ENCODE measurements around the gene LTF.
"Not testable (repeated sequence)": the region's sequence is repeated elsewhere in the genome, so short reads cannot be mapped to it uniquely, and the experiment has no call there.

LTF gene

DNA sequence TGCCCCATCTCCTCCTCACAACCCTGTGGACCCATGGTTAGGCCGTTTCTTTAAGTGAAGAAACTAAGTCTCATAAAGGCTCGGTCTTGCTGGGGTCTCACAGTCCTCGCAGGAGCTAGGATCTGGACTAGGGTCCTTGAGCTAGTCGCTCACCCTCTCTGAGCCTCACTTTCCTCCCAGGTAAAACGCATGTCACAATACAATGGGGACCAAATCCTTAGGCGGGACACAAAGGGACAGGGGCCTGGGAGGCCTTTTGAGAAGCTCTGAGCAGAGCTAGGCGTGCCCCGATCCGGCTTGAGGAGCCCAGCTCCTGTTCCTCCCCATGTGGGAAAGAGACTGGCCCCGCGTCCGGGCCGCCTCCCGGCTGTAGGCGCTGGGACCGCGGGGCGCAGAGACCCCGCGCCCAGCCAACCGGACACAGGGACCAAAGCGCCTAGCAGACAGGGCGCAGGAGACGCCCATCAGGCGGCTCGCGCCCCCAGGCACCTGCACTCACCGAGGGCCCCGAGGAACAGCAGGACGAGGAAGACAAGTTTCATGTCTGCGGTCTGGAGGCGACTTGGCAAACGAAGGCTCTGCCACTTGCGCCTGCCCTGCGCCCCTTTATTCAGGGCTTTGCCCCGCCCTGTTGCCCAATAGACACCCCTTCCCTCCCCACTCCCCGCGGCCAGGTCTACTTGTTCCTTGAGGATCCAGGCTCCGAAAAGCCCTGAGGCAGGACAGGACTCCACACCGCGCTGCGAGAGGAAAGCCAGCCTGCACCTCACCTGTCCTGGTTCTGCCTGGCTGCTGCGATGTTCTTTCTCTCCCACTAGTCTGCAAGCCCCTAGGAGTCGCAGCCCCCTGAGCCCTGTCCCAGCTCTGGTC, at the start of gene LTF:
Gene LTF, minus strand, starts transcription at position 580 of the 870 bp plus-strand sequence. Its CDS starts 38 bp downstream, at position 542.
- DNase-seq = no peak
- intact Hi-C loops (cut with DNase I) = no loop called here

DNA sequence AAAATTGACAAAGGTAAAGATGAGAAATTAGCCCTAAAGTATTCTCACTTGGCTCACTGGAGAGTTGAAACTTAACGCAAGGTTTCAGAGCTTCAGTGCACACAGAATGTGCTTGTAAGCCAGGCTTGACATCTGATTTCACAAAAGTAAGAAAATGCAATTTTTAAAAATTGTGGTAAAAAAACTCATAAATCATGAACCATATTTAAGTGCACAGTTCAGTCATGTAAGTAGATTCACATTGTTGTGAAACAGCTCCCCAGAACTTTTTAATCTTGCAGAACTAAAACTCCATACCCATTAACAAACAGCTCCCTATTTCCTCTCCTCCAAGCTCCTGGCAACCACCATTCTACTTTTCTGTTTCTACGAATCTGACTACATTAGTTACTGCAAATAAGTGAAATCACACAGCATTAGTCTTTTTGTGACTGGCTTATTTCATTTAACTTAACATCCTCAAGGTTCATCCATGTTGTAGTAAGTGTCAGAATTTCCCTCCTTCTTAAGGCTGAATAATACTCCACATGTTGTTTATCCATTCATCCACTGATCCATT, 47.6 kb upstream of the LTF start:
- intact Hi-C loops (cut with DNase I) = no loop called here
- DNase-seq = no peak

DNA sequence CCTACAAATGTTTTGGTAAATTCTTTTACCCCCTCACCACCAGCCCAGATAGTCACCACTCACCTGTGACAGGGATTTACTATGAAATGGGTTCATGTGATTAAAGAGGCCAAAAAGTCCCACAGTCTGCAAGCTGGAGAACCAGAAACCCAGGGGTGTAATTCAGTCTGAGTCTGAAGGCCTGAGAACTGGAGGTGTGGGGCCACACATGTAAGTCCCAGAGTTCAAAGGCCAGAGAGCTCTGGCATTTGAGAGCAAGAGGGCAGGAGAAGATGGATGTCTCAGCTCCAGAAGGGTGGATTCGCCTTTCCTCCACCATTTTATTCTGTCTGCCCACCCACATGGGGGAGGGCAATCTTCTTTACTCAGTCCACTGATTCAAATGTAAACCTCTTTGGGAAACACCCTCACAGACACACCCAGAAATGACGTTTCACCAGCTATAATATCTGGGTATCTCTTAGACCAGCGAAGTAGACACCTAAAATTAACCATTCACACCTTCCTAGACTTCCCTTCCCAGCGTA, 45.0 kb upstream of the LTF start:
- no peak for DNase-seq
- intact Hi-C loops (cut with DNase I) = no loop called here

DNA sequence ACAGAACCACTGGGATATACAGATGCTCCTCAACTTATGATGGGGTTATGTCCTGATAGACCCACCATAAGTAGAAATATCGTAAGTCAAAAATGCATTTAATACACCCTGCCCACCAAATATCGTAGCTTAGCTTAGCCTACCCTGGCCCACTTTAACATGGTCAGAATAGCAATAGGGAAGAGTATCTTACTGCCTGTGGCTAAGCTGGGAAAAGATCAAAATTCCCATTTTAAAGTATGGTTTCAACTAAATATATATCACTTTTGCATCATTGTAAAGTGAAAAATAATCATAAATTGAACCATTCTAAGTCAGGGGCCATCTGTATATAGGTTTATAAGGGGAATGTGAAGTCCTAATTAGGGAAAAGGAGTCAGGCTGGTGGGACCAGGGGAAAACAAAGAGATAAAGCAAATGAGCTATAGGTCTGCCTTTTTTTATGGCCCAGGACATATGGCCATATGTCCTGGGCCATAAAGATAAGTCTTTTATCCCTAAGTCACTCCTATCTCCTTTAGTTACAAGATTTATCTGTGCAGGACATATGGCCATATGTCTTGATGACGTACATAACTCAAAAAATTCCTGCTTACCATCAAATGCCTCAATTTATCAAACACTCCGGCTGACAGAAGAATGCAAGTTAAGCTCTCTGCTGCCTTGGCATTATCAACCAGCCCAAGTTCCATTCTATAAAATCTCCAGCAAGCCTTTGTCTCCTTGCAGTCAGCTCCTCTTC, 44.3 kb upstream of the LTF start:
- DNase-seq = no peak
- intact Hi-C loops (cut with DNase I) = no loop called here

DNA sequence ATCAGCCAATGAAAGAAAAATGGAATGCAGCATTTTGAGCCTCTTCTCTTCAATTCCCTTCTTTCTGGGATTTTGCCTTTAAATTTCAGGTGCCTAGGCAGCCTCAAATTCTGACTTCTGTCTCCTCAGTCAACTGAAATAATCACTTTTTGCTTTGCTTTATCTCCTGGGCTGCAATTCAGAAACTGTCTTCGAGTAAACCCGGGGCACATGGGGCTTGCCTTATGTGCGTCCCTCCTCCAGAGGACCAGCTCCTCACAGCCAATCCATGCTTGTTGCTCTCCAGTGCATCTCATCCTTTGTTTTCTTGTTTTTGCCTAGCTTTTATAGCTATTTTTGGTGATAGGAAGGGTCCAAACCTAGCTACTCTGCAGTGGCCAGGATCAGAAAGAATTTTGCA, 41.8 kb upstream of the LTF start:
- no peak for DNase-seq
- intact Hi-C loops (cut with DNase I) = no loop called here

DNA sequence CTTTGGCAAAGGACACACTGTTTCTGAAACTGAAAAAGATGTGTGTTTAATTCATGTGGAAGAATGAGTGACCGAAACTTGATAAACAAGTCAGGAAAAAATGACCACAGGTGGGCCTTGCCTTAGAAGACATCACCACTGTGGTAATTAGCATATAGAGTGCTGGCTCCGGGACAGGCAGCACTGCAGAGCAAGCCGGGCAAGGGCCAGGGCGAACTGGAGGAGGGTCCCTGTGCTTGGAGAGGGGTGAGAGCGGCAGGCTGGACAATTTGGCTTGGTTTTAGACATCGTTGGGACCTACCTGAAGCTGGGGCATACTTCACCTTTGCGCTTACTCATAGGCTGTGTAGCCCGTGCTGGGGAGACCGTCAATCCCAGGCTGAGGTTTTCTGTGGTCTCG, 41.2 kb upstream of the LTF start:
- intact Hi-C loops (cut with DNase I) = no loop called here
- no peak for DNase-seq

DNA sequence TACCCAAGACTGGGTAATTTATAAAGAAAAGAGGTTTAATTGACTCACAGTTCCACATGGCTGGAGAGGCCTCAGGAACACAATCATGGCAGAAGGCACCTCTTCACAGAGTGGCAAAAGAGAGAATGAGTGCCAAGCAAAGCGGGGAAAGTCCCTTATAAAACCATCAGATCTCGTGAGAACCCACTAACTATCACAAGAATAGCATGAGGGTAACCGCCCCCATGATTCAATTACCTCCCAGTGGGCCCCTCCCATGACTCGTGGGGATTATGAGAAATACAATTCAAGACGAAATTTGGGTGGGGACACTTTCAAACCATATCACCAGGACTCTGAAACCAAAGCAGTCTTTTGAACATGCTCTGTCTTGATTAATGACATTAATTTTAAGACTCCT, 40.1 kb upstream of the LTF start:
- intact Hi-C loops (cut with DNase I) = no loop called here
- DNase-seq = no peak

DNA sequence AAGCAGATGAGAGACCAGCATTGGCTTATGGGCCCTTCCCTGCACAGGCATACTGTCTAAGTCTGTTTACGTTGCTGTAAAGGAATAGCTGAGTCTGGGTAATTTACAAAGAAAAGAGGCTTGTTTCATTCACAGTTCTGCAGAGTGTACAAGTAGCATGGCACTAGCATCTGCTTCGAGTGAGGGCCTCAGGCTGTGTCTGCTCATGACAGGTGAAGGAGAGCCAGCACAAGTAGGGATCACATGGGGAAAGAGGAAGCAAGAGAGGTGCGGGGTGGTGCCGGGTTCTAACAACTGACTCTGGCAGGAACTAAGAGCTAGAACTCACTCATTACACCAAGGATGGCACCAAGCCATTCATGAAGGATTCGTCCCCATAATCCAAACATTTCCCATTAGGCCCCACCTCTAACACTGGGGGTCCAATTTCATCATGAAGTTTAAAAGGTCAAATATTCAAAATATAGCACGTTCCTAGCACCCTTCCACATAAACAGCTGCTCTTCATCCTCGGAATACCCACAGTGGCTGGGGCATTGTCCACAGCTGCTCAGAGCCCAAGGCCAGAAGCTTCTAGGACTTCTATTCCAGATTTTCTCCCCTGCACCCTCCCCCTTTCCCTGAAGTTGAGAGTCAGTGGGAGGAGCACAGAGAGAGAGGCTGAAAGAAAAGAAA, 38.6 kb upstream of the LTF start:
- intact Hi-C loops (cut with DNase I) = no loop called here
- no peak for DNase-seq

DNA sequence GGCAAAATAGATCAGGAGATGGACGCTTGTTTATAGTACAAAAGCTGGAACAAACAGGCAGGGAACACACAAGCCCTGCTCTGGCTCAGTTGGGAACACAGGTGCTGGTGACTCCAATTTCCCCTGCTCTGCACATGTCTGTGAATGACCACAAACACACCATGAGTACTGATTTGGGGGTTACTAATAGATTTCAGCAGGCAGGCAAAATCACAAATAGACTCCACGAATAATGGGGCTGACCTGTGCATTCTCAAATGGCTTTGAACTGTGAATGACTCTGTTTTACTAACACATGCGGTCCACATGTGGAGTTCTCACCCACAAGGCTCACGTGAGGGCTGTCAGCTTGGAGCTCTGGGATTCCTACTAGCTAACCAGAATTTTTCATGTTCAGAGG, 37.0 kb upstream of the LTF start:
- DNase-seq = no peak
- intact Hi-C loops (cut with DNase I) = no loop called here

DNA sequence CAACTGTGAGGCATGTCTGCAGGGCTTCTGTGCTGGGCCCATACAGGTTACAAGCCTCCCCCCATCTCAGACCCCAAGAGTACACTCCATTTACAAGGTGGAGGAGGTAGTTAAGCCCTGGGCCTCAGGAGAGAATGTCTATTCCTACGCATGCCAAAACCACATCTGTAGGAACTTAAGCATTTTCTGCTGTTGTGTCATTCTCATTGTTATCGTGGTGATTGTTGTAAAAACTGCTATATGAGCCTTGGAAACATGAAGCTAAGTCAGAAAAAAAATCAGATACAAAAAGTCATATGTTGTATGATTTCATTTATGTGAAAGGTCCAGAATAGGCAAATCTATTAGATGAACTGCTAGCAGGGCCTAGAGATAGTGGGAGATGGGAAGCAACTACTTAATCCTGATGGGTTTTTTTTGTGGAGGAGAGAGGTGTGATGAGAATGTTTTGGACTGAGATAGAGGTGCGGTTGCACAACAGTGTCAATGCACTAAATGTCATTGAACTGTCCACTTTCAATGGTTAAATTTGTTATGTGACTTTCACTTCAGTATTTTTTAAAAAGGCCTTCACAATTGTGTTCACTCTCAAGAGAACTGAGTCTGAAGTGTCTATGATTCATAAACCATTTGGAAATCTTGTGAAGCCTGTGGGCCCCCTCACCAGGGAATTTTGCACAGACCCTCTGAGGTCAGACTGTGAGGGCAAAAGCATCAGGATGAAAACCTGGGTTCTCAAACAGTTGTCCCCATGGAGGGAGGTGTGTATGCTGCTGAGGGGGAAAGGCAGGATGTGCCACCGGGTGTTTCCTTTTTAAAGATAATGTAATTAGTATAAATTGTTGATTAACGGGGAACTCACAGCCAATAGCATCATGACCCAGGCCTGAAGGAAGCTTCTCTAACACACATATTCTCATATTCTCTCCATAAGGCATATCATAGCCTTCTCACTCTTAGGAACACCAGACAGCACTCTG, 36.2 kb upstream of the LTF start:
- DNase-seq = no peak
- intact Hi-C loops (cut with DNase I) = no loop called here

DNA sequence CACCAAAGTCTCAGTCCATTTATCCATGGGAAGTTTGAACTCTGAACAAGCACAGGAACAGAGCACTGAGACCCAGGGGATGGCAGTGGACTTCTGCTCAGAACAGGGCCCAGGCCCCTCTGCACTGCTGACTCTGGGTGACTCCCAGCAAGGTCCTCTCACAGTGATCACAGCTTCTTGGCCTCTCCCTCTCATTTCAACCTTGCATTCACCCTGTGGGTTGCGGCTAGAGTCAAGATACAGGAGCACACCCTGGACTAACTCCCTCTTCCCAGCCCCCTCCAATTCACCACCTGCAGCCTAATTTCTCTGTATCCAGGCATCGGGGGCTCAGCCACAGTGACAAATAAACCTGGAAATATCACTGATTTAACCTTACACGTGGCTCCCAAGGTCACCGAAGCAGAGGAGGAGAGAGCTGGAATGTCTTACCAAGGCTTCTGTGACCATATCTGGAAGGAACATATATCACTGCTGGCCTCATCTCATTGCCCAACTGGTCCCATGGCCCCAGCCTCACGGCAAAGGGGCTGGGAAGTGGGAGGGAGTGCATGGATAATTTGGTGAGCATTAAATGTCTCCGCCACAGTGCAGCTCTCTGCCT, 34.3 kb upstream of the LTF start:
- intact Hi-C loops (cut with DNase I) = no loop called here
- DNase-seq = no peak

DNA sequence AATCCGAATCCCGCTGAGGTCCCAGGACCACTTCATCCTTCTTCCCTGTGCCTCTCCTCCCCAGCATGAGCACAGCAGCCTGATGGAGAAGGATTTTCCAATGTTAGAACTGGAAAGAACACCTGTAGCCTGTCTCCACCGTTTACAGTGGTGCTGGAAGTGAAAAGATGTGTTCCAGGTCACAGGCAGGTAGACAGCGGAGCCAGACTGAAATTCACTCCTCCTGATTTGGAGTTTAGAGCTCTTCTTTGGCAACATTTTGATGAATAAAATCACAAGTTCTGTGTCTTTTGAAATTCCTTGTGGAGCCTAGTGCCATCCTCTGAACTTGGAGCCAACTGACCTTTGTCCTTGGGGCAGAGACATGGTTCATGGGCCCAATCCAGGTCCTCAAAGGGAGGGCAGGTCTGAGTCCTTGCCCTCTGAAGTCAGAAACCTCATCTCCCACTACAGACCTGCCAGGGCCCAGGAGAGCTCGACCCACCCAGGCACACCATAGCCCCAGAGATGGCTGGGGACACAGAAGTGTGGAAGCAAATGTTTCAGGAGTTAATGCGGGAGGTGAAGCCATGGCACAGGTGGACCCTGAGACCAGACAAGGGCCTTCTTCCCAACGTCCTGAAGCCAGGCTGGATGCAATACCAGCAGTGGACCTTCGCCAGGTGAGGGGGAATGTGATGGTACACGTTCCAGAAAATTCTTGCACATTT, 33.0 kb upstream of the LTF start, which contains the start of gene RTP3:
Gene RTP3, plus strand, starts transcription at position 421 of the 710 bp plus-strand sequence. Its CDS starts 87 bp downstream, at position 508.
- DNase-seq = no peak
- intact Hi-C loops (cut with DNase I) = no loop called here

DNA sequence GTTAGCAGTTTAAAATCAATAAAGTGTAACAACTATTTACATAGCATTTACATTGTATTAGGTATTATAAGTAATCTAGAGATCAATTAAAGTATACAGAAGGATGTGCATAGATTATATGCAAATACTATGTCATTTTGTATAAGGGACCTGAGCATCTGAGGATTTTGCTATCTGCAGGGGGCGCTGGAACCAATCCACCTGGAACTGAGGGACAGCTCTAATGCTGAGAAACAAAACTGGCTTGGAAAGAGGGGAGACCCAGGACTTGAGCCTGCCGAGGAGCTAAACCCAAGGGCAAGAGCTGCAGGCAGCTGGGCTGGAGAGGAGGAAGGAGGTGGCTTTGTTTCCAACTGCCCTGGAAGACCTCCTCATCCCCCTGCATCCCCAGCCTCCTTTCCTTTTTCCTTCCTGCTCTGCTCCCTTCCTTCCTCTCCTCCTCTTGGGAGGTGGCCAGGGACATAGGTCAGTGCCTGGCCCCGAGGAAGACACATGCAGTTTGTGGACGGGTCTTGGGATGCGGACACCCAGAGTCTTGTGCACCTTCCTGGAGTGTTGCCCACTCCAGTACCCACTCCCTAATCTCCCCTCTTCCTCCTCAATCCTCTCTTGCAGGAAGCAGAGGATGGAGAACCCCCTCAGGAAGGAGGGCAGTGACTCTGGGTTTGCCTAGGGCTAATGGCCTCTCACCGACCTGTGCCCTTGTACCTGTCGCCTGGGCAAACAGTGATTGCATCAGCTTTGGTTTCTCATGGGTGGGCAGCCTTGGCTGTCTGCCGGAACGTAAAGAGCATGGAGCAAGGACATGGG, 32.2 kb upstream of the LTF start:
- intact Hi-C loops (cut with DNase I) = no loop called here
- DNase-seq = no peak

DNA sequence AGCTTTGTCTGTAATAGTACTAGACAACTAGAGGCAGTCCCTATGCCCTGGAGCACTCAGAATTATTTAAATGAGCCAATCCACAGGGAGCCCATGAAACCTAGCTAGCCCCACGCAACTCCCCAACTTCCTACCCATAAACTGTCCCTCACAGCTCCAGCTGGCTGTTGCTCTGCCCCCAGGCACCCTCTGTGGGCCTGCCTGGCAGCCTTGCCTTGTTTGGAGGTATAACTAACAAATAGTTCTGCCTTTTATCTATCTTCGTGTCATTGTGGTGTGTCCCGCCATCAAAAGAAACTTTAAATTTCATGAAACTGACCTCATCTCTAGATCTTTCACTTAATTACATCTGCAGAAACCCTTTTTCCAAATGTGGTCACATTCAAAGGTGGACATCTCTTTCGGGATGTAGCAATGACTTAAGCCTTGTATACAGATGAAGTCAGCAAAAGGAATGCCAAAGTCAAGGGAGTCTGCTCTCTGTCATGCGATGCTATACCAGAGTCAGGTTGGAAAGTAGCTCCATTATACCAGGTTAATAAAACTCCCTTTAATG, 31.3 kb upstream of the LTF start:
- DNase-seq = no peak
- intact Hi-C loops (cut with DNase I) = no loop called here

DNA sequence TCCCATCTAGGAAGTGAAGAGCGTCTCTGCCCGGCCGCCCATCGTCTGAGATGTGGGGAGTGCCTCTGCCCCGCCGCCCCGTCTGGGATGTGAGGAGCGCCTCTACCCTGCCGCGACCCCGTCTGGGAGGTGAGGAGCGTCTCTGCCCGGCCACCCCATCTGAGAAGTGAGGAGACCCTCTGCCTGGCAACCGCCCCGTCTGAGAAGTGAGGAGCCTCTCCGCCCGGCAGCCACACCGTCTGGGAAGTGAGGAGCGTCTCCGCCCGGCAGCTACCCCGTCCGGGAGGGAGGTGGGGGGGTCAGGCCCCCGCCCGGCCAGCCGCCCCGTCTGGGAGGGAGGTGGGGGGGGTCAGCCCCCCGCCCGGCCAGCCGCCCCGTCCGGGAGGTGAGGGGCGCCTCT, 29.8 kb upstream of the LTF start:
- intact Hi-C loops (cut with DNase I) = not testable (repeated sequence)

DNA sequence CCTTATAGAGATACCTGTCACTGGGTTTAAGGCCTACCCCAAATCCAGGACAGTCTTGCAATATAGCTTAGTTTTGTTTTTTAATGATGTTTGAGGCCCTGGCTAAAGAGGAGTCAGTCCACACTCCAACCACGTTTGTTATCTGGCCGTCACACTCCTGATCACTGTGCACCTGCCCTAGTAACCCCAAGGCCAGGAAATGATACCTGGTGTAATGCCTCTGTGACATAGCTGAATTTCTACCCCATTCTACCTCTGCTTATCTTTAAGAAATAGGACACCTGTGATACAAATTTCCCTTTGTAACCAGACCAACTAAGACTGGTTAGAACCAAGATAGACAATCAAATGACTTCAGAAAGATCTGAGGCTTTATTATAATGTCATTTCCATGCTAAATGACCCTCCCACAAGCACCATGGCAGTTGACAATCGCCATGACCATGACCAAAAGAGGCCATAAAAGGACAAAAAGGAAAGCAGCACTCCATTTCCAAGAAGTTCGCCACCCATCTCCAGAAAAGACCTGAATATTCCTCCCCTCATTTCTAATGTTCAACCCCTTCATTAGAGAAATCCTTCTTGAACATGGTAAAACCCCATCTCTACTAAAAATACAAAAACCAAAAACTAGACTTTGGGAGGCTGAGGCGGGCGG, 28.3 kb upstream of the LTF start:
- DNase-seq = no peak
- intact Hi-C loops (cut with DNase I) = no loop called here

More for the DNA sequence above, 29.8 kb upstream of the LTF start:
- DNase-seq = not testable (repeated sequence)
